Muscle of arm (tissue), 12 donors: Measurements from ENCODE around the gene FXYD5. TPM values are rescaled to one million over a fixed set of nuclear protein-coding genes. Genes with fewer than 3 reads are reported as not detected.
"Not testable (repeated sequence)": the region's sequence is repeated elsewhere in the genome, so short reads cannot be mapped to it uniquely, and the experiment has no call there.

Experiments used
- DNase-seq: peaks from one replicate; pipeline ENCODE4 v3.0.0-alpha.2; 2013
- polyA plus RNA-seq, 12 donors: library from polyadenylated mRNA; unstranded; fragments of 120-200 nt; gene quantifications; one replicate each; pipeline ENCODE4 v1.2.1, GENCODE V29; 2013; ENCODE audit not compliant: insufficient read length in 12 of 12

FXYD5 gene
- polyA plus RNA-seq, 12 donors: 15.6 to 81.8 (median 18.8) TPM; not detected in 1

GRCh38 chr19:35118268-35119020, 36.1 kb upstream of the FXYD5 start:
- DNase-seq: no peak

- DNase-seq: no peak
These were observed 35.4 kb upstream of the FXYD5 start for GRCh38 chr19:35119091-35119490.

- DNase-seq: no peak
These were observed 34.9 kb upstream of the FXYD5 start for GRCh38 chr19:35119578-35120155.

GRCh38 chr19:35120492-35120891, 34.0 kb upstream of the FXYD5 start:
- no peak for DNase-seq

- DNase-seq: no peak
These were observed 33.6 kb upstream of the FXYD5 start for GRCh38 chr19:35120898-35121297.

- DNase-seq: no peak
These were observed 31.6 kb upstream of the FXYD5 start for GRCh38 chr19:35122687-35123551.

GRCh38 chr19:35123573-35123972, 31.0 kb upstream of the FXYD5 start:
- DNase-seq: no peak

- peak; percentile 97 for DNase-seq
These were observed 30.2 kb upstream of the FXYD5 start for GRCh38 chr19:35124098-35125060.

GRCh38 chr19:35125270-35125717, 29.2 kb upstream of the FXYD5 start:
- DNase-seq: no peak

- no peak for DNase-seq
These were observed 28.5 kb upstream of the FXYD5 start for GRCh38 chr19:35125749-35126623.

- DNase-seq: no peak
These were observed 27.9 kb upstream of the FXYD5 start for GRCh38 chr19:35126624-35126959.

GRCh38 chr19:35127871-35128270, 26.7 kb upstream of the FXYD5 start:
- DNase-seq: no peak

GRCh38 chr19:35128398-35129057, 26.0 kb upstream of the FXYD5 start:
- no peak for DNase-seq

GRCh38 chr19:35129724-35130274, 24.7 kb upstream of the FXYD5 start:
- DNase-seq: not testable (repeated sequence)

GRCh38 chr19:35130761-35131720, 23.5 kb upstream of the FXYD5 start:
- DNase-seq: no peak

GRCh38 chr19:35132254-35132653, 22.3 kb upstream of the FXYD5 start:
- DNase-seq: no peak

GRCh38 chr19:35133826-35134225, 20.7 kb upstream of the FXYD5 start:
- no peak for DNase-seq

- DNase-seq: no peak
These were observed 19.8 kb upstream of the FXYD5 start, which contains the start of gene LGI4 for GRCh38 chr19:35134601-35135242. Gene LGI4, minus strand, starts transcription at chr19:35135059. Its CDS starts 379 bp downstream, at chr19:35134680.
